GM21526 (cell line): ENCODE data around the gene GABBR1.

Source experiments
- ATAC-seq: cut with Tn5 transposase; IDR thresholded peaks from one replicate; pipeline ENCODE4 v1.9.1; 2021; ENCODE audit warnings: moderate library complexity; ENCODE audit not compliant: unreplicated experiment, low FRiP score

Gene GABBR1

DNA sequence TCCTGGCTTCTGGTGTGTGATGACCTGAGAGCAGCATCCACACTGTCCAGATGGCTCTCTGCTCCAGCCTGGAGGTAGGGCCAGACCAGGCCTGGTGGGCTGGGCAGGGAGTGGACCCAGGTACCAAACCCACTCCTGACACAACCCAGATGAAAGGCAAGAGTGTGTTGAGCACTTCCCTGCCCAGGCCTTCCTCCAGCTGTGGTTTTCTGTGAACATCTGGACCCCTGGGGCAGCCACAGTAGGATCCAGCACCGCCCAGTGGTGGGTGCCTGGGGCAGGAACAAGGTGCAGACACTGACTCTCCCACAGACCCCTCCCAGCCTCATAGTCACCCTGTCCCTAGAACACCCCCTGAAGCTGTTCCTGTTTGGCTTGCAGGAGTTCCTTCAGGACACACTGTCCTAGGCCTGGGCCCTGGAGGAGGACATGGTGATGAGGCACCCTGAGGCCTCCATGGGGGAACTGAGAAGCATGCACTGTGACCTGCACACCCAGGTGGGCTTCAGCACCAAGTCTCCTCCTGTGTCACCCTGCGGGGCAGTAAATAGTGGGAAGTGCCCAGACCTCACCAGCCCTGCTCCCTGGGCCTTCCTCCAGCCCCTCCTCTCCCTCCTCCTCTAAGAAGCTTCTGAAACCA, 102.2 kb downstream of the GABBR1 start:
- no peak for ATAC-seq

DNA sequence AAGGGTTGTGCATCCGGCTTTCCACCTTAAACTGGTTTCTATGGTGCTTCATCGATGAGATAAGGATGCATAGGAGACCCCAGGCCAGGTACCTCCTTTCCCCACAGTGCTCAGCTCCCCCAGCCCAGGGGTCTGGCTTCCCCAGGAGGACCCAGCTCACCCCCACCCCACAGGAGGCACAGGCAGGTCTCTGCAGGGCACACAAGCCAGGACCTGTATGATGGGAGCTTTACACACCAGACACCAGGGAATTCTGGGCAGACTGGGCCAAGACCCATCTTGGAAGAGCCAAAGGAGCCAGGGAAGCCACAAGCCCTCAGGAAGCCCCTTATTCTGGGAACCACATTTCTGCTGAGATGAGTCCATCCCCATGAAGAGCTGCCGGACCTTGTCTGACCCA, 103.0 kb downstream of the GABBR1 start:
- no peak for ATAC-seq

DNA sequence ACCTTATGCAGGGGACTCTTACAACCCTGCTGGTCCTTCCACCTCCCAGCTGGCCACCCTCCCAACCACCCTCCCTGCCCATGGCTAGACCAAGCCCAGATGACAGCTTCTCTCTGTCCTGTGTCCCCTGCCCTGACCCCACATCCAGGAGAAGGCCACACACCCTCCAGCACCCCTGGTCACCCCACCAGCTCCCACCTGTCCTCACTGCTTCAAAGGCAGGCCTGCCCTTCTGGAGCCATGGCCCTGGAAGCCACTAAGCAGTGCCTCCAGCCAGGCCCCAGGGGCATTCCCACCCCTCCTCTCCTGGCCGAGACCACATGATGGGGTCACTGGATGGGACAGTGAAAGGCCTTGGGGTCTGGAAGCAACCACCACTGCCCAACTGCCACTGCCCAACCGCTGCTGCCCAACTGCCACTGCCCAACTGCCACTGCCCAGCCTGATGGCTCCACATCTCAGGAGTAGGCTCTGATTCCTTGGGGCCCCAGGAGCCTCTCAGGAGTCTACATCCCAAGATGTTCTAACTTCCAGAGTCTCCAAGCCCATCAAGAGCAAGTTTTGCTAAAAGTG, 103.9 kb downstream of the GABBR1 start:
- no peak for ATAC-seq

DNA sequence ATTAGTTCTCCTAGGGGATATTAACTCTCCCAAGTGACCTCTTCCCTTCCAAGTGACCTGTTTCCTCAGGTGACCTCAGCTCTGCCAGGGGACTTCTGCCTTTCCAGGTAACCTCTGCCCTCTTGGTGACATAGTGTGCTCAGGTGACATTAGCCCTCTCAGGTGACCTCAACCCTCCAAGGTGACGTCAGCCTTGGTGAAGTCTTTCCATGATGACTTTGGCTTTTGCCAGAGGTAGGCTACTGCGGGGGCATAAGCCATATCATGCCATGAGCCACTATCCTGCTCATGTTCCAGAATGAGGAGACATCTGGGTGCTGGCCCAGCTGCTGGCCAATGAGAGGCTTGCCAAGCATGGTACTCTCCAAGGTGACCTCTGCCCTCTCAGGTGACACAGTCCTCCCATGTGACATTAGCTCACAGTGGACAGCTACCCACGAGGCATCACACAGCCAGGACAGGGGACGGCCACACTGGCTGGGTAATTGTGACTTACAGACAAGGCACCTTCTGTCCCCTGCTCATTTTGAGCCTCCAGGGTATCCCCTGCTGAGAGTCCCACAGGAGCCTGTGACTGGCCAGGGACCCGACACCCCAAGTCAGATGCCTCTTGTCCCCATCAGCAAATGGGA, 104.6 kb downstream of the GABBR1 start:
- no peak for ATAC-seq

DNA sequence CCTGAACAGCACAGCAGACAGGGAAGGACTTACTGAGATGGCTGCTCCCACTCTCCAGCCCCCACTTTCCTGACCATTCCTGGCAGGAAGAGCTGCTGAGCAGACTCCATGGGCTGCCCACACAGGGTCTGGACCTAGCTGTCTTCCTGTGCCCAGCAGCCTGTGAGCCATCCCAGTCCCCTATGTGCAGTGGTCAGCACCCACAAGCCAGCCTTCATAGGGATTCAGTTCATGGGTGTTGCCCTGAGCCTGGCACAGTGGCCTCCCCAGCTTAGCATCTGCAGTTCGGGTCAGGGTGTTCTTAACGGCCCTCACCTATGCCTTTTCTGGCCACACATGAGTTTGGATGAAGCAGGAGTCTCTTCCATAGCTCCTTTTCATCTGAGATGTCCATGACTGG, 105.4 kb downstream of the GABBR1 start:
- no peak for ATAC-seq

DNA sequence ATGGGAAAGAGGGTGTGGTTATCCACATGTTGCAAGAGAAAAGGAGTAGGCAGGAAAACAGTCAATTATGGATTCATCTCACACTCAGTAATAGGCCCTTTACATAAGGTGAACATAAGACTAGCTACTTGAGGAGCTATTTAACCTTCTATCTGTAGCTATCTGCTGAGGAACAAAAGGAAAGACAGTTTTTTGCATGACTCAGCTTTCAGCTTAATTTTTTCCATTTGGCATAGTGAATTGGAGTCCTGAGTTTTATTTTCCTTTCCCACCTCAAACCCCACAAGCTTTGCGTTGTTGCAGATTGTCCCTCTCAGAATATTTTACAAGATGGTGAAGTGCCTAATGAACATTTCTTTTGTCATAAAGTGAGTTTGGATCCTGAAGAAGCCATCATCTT, 105.9 kb downstream of the GABBR1 start:
- no peak for ATAC-seq

- ATAC-seq, result no peak
Measured at GRCh38 chr6:29525311-29525639, 107.7 kb downstream of the GABBR1 start.

DNA sequence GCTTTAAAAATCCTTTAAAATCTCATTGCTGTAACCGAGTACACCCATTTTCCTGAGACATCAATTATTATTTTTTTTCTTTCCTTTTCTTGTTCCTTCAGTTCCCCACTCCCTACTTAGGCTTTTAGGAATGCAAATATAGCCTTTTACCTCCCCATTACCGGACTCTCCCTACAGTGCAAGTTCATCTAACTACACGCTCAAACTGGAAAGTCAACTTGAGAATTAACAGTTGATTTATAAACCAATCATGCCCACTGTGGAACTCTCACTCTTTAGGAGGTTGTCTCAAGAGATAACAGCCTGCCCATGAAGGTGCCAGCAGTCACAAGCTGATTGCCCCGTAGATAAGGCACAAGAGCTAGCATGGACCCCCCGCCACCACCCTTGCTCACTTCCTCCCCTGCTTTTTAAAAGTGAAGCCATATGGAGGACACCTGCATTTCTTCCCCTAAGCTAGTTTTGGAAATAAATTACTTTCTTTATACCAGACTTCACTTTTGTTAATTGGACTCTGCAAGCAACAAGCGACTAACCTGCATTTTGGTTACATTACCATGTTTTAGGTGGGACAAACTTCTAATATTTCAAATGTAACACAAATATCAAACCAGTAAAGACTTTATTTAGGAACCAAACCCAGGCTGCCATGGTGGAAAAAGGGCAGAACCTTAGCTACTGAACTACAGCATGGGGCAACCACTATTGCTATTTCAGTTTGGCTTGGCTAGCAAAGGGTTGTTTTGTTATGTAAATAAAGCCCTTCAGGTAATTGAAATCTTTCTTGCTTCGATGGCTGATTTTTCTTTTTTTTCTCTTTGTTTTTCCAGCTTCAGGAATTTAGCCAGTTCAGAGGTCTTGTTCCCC, 108.3 kb downstream of the GABBR1 start:
- no peak for ATAC-seq

GRCh38 chr6:29524044-29524443, 108.9 kb downstream of the GABBR1 start:
- no peak for ATAC-seq

- no peak for ATAC-seq
Measured at GRCh38 chr6:29522227-29522626, 110.8 kb downstream of the GABBR1 start.

DNA sequence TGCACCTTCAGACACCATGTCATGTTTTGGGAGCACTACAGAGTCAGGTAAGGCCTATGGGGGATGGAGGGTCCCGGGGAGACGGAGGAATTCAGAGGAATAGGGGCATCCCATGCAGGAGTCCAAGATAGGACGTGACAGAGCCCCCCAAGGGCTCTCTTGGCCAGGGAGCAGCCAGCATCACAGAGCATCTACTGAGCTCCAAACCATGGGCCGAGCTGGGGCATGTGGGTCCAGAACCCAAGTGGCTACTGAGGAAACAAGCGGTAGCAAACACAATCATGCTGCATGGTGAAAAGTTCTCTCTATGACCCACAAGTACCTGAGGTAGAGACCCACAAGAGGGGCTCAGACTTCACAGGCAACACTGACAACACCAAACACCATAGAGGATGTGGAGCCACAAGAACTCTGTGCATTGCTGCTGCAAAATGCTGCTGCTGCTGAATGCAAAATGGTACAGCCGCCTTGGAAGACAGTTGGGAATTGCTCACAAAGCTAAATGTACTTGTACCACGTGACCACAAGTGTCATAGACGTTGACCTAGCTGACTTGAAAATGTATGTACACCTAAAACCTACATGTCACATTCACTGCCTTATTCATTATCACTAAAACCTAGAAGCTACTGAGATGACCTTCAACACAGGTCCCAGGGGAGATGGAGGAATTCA, 111.8 kb downstream of the GABBR1 start:
- no peak for ATAC-seq

- no peak for ATAC-seq
Measured at GRCh38 chr6:29520232-29520631, 112.8 kb downstream of the GABBR1 start.

DNA sequence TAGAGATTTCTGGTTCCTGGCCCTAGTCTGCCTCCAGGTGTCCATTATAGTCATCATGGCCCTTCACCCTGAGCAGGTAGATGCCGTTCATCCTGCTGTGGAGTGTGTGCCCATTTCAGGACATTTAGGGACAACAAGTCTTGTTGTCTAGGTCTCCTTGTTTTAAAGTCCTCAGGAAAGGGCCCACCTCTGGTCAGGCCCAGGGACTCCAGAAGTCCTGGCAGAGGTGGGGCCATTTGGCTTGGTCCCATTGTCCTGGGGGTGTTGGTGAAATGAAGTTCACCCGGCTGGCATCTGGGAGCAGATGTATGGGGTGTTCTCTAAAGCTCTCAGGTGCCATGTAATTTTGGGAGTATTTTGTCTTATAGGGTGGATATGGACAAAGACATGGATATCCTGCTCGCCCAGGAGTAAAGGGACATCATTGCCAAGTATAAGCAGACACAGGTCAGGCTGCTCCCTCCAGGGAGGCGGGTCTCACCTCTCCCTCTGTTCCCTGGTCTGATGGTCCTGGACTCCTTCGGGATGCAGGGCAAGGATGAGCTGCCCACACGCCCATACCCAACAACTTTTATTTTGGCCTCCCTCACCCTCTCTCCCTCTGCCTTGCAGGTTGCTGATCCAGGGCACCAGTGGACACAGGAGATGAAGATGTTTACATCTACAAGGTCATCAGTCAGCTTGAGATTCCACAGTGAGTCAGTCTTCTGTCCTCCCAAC, 113.5 kb downstream of the GABBR1 start:
- no peak for ATAC-seq

GRCh38 chr6:29517728-29518440, 115.1 kb downstream of the GABBR1 start:
- ATAC-seq, result no peak

DNA sequence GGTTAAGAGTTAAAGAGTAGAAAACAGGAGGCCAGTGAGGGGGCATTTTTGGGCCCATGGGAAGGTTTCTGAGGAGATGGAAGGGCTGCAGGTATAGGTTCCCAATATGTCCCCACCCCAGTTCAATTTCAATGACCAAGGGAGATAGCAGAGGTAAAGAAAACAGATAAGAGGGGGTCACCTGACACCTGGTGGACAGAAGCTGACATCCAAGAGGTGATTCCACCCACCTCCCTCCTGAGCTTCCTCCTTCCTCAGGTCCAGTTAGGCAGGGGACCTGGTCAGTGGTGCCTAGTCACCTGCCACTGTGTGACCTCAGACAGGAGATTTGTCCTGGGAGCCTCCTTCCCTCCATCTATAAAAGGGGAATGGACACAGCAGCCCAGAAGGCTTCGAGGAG, 115.7 kb downstream of the GABBR1 start:
- ATAC-seq, result no peak

DNA sequence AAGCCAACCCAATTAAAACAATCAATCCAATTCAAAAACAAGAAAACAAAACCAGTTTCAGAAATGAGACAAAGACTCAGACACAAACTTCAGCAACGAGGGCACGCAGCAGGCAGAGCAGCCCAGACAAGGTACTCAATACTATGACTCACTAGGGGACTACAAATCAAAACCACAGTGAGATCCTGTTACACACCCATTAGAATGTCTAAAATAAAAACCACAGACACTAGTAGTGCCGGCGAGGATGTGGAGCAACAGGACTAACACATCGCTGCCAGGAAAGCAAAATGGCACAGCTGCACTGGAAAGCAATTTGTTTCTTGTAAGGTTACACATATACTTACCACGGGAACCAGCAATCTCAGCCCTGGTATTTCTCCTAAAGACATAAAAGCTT, 116.9 kb downstream of the GABBR1 start:
- ATAC-seq, result no peak

DNA sequence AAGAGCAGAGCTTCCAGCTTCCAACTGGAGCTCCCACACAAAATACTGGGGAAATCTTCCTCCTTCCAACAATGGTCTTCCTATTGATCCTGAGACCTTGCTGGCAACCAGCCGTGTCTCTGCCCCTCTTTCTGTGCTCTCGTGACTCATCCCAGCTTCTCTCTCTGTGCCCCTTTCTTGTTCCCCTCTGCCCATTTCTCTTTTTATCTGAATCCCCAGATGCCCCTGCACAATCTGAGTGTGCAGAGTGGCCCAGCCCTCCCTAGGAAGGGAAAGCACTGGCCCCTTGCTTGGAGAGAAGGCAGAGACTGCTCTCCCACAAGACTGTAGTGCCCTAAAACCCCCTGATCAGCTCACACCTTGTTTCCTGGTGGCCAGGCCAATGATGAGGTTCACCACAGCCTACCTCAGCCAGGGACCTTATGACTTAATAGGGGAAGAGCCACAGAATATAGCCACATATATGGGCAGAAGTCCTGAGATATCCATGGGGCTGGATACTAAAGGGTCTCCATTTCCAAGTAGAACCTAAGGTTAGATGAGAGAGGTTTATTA, 122.2 kb downstream of the GABBR1 start:
- ATAC-seq, result no peak

- no peak for ATAC-seq
Measured at GRCh38 chr6:29510202-29510601, 122.8 kb downstream of the GABBR1 start.
